ENCODE results near the gene ZFP36L2.

DNA sequence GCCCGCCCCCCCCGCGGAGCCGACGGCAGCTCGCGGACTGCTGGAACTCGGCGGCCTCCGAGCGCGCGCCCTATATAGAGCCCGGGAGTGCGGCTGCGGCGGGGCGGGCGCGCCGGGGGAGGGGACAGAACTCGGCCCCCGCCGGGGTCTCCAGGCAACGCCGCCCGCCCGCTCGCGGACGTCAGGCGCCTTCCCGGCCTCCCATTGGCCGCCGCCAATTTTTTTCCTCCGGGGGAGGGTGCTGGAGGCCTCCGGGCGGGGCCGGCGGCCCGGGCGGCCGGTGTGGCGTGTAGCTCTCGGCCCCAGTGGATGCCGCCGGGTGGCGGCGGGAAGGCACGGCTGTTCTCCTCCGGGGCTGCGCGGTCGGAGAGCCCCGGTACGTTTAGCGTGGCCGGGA is at the start of gene ZFP36L2:
- TF ChIP-seq POLR2A (IDR thresholded peaks at IDR 0.05; ENCODE audit: low read length), result peak; percentile 84
- TF ChIP-seq, protein P1, sequence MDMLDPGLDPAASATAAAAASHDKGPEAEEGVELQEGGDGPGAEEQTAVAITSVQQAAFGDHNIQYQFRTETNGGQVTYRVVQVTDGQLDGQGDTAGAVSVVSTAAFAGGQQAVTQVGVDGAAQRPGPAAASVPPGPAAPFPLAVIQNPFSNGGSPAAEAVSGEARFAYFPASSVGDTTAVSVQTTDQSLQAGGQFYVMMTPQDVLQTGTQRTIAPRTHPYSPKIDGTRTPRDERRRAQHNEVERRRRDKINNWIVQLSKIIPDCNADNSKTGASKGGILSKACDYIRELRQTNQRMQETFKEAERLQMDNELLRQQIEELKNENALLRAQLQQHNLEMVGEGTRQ (IDR thresholded peaks at IDR 0.05), result no peak
- TF ChIP-seq, protein P2, sequence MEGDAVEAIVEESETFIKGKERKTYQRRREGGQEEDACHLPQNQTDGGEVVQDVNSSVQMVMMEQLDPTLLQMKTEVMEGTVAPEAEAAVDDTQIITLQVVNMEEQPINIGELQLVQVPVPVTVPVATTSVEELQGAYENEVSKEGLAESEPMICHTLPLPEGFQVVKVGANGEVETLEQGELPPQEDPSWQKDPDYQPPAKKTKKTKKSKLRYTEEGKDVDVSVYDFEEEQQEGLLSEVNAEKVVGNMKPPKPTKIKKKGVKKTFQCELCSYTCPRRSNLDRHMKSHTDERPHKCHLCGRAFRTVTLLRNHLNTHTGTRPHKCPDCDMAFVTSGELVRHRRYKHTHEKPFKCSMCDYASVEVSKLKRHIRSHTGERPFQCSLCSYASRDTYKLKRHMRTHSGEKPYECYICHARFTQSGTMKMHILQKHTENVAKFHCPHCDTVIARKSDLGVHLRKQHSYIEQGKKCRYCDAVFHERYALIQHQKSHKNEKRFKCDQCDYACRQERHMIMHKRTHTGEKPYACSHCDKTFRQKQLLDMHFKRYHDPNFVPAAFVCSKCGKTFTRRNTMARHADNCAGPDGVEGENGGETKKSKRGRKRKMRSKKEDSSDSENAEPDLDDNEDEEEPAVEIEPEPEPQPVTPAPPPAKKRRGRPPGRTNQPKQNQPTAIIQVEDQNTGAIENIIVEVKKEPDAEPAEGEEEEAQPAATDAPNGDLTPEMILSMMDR (IDR thresholded peaks at IDR 0.05), result no peak
- TF ChIP-seq SREBF2 (IDR thresholded peaks at IDR 0.05), result no peak
- TF ChIP-seq, protein P3, sequence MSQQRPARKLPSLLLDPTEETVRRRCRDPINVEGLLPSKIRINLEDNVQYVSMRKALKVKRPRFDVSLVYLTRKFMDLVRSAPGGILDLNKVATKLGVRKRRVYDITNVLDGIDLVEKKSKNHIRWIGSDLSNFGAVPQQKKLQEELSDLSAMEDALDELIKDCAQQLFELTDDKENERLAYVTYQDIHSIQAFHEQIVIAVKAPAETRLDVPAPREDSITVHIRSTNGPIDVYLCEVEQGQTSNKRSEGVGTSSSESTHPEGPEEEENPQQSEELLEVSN (IDR thresholded peaks at IDR 0.05; ENCODE audit: borderline replicate concordance, low read depth), result no peak
- TF ChIP-seq, protein P4, sequence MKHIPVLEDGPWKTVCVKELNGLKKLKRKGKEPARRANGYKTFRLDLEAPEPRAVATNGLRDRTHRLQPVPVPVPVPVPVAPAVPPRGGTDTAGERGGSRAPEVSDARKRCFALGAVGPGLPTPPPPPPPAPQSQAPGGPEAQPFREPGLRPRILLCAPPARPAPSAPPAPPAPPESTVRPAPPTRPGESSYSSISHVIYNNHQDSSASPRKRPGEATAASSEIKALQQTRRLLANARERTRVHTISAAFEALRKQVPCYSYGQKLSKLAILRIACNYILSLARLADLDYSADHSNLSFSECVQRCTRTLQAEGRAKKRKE (CRISPR knock-in tag; IDR thresholded peaks at IDR 0.05; ENCODE audit: low read depth), result no peak
- no peak for TF ChIP-seq NR3C1 (IDR thresholded peaks at IDR 0.05)
- TF ChIP-seq EHMT2 (IDR thresholded peaks at IDR 0.05; ENCODE audit: low read depth), result no peak
- TF ChIP-seq RFX5 (IDR thresholded peaks at IDR 0.05), result peak; percentile 68
- TF ChIP-seq BHLHE40 (IDR thresholded peaks at IDR 0.05; ENCODE audit: low read depth, low read length), result no peak
- TF ChIP-seq, protein P5, sequence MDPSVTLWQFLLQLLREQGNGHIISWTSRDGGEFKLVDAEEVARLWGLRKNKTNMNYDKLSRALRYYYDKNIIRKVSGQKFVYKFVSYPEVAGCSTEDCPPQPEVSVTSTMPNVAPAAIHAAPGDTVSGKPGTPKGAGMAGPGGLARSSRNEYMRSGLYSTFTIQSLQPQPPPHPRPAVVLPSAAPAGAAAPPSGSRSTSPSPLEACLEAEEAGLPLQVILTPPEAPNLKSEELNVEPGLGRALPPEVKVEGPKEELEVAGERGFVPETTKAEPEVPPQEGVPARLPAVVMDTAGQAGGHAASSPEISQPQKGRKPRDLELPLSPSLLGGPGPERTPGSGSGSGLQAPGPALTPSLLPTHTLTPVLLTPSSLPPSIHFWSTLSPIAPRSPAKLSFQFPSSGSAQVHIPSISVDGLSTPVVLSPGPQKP (IDR thresholded peaks at IDR 0.05; ENCODE audit: low read depth, low read length), result no peak
- TF ChIP-seq, protein P6, sequence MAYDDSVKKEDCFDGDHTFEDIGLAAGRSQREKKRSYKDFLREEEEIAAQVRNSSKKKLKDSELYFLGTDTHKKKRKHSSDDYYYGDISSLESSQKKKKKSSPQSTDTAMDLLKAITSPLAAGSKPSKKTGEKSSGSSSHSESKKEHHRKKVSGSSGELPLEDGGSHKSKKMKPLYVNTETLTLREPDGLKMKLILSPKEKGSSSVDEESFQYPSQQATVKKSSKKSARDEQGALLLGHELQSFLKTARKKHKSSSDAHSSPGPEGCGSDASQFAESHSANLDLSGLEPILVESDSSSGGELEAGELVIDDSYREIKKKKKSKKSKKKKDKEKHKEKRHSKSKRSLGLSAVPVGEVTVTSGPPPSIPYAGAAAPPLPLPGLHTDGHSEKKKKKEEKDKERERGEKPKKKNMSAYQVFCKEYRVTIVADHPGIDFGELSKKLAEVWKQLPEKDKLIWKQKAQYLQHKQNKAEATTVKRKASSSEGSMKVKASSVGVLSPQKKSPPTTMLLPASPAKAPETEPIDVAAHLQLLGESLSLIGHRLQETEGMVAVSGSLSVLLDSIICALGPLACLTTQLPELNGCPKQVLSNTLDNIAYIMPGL (CRISPR knock-in tag; IDR thresholded peaks at IDR 0.05; ENCODE audit: borderline replicate concordance), result no peak
- no peak for TF ChIP-seq RNF2 (IDR thresholded peaks at IDR 0.05; ENCODE audit: borderline replicate concordance, low read depth)
- no peak for TF ChIP-seq CBX8 (IDR thresholded peaks at IDR 0.05)

Measured in A549 (cell line).